Endothelial cell of umbilical vein (primary cell): Measurements from ENCODE around the gene MBNL2.

ENCODE experiments used
- CTCF ChIP-seq, 2 donors: IDR thresholded peaks; 1 replicate in 1 of 2; 2 replicates in 1 of 2; pipeline ENCODE4 v1.5.1; 2011; ENCODE audit warnings: low read length in 2 of 2, mild to moderate bottlenecking in 2 of 2, moderate library complexity in 2 of 2, control low read depth in 1 of 2, inconsistent platforms in 1 of 2, low read depth in 1 of 2; ENCODE audit not compliant: insufficient read depth in 1 of 2; ENCODE audit errors: extremely low read depth in 1 of 2
- POLR2AphosphoS5 ChIP-seq: IDR thresholded peaks from 2 replicates; pipeline ENCODE4 v1.6.1; 2012; ENCODE audit warnings: low read depth, mild to moderate bottlenecking, control low read depth, low read length, moderate library complexity; ENCODE audit not compliant: insufficient read depth

- TF ChIP-seq CTCF (IDR thresholded peaks at IDR 0.05; ENCODE audit: extremely low read depth in 1 of 2, insufficient read depth in 1 of 2, low read depth in 1 of 2, low read length in 2 of 2), result no peak
- TF ChIP-seq POLR2AphosphoS5, result no peak
Measured at GRCh38 chr13:97249093-97249795, 27.1 kb downstream of the MBNL2 start.
